Activated CD4-positive, CD25-positive, alpha-beta regulatory T cell (primary cell): ENCODE data around the gene CREB5.
"Not testable (repeated sequence)": the region's sequence is repeated elsewhere in the genome, so short reads cannot be mapped to it uniquely, and the experiment has no call there.

ENCODE experiments used
- DNase-seq, 4 experiments: peaks; one replicate each; lab custom pipeline; 2025; lab: John Stamatoyannopoulos, UW

Gene CREB5, protein sequence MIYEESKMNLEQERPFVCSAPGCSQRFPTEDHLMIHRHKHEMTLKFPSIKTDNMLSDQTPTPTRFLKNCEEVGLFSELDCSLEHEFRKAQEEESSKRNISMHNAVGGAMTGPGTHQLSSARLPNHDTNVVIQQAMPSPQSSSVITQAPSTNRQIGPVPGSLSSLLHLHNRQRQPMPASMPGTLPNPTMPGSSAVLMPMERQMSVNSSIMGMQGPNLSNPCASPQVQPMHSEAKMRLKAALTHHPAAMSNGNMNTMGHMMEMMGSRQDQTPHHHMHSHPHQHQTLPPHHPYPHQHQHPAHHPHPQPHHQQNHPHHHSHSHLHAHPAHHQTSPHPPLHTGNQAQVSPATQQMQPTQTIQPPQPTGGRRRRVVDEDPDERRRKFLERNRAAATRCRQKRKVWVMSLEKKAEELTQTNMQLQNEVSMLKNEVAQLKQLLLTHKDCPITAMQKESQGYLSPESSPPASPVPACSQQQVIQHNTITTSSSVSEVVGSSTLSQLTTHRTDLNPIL

DNA sequence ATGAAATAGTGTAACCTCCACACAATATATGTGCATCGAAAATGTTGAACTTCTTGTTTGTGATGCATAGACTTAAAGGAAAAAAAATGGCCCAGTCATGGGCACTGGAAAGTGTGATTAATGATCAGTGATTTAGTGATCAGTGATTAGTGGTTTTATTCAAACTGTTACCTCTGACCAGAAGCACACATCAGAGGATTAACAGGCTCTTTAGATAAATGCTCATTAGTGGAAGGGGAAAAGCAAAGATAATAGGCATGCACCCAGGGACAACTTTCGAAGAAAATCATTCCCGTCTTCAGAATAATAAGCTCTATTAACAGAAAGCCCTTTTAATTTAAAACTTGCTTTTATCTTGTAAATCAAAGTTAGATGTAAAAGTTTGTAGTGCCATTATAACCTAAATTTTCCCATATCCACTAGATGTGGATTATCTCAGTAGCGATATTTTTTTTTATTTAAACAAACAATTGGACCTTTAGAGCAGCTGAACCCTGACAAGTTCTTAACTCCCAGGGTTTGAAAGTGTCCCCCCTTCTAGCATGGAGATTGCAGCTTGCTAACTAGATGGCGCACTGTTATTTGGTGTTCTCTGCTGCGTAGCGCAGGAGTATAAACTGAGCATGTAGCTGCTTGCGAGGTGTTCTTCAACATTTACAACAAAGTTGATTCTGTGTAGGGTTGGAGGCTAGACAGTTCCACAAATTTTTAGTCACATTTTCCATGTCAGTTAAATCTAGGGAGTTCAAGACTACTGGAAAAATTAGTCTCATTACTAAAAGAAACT, at the start of gene CREB5:
Gene CREB5 (plus strand): TSS at position 643 of the 787 bp plus-strand sequence. CDS start 397 bp downstream, outside the sequence.
- no peak for DNase-seq

DNA sequence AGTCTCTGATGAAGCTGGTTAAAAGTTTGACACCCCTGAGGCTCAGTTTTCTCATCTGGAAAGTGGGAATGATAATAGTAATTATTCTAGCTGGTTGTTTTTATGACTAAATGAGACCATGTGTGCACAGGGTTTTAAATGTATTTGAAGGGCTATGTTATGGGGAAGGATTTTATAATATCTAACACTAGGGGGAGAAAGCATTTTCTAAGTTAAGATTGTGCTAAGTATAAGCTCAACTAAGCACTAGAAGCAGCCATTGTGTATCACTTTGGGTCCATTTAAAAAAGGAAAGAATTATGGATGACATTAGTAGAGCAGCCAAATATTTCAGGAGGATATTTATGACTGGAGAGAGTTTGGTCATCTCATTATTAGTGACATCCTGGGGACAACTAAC, 49.5 kb upstream of the CREB5 start:
- no peak for DNase-seq

DNA sequence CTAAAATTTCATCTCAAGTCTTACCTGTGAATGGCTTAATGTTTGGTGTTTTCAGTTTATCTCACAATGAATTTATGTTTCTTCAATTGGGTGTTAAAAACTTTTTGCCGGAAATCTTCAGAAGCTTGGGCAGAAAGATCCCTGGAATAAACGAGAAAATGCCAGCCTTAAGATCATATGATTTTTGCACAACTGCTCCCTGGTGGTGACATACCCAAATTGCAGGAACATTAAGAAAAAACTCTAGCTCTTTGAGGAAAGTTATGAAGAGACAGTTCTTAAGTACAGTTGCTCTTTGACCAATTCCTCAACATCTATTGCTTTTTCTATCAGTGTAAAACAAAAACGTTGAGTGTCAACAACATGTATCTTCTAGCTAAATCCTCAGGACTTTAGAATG, 48.2 kb upstream of the CREB5 start:
- no peak for DNase-seq

DNA sequence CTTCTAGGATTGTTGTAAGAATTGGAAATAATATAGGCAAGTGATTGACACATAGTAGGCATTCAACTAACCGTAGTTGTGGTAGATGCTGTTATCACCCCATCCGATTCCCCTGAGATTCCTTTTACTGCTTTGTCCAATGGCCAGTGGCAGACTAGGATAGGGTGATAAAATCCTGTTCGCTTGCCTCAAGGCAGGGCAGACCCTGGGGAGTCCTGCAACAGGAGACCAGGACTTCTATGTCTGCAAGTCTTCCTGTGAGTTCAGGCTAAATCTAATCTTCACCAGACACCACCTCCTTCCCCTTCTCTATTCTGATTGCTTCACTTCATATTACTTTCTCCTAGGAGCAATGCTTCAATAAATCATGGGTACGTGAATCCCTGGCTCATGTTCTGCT, 42.8 kb upstream of the CREB5 start:
- DNase-seq: no peak

DNA sequence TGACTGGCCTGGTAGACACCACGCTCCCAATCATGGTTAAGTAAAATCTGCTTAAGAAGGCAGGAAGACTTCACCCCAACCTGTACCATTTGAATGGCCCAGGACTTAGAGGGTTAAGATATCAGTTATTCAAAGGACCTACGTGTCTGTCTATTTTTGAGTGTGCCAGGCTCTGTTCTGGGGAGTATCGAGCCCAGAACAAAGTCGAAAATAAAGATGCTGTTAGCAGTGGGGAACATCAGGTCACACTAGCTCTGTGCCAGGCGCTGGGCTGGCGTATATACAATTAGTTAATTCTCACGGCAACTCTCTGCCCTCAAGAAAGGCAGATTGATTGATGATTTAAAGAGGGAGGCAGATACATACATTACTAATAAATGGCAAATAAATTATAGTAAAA, 40.5 kb upstream of the CREB5 start:
- no peak for DNase-seq

- DNase-seq: no peak
These were observed 38.3 kb upstream of the CREB5 start for GRCh38 chr7:28373990-28374389.

DNA sequence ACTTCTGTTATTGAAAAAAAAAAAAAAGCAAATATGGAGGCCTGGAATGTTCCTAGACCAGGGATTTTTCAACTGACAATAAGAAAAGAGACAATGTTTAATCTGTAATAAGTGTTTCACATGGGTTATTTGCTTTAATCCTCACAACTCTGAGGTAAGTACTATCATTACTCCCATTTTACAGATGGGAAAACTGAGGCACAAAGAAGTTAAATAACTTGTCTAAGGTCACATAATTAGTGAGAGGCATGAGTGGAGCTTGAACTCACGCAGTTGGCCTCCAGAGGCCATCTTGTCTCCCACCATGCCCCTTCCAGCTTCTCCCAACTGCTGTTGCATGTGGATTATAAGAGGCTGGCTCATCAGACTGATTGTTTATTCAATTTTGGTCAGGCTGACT, 36.6 kb upstream of the CREB5 start:
- no peak for DNase-seq

DNA sequence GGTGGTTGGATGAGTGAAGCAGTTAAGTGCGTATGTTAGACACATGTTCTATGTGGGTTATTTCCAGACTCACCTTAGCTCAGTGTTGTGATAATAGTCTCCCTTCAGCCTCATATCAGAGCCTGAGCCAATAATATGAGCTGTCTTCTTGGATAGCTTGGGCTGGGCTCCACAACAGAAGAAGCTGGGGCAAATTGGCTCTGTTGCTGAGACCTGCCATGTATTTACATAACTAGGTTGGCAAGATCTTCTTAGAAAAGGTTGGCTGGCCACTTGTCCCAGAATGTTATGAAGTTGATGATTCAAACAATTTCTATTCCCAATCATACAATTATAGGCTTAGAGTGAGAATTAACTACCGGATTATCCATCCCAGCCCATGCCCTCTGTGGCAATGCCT, 35.7 kb upstream of the CREB5 start:
- DNase-seq: no peak

- DNase-seq: no peak
These were observed 33.7 kb upstream of the CREB5 start for GRCh38 chr7:28378574-28379149.

- no peak for DNase-seq
These were observed 30.9 kb upstream of the CREB5 start for GRCh38 chr7:28381466-28381865.

DNA sequence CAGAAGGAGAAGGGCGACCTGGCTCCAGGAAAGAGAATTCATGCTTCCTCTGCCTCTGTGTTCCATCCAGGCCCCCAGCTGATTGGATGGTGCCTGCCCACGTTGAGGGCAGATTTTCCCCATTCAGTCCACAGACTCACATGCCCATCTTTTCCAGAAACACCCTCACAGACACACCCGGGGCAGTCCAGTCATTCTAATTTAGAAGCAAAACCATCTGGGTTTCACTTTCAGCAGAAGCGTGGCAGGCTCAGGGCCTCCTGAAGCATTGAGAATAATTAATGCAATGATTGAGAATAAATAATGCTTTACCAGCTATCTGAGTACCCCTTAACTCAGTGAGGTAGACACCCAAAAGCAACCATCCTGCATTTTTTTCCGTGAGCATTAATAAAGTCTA, 30.2 kb upstream of the CREB5 start:
- DNase-seq: no peak

DNA sequence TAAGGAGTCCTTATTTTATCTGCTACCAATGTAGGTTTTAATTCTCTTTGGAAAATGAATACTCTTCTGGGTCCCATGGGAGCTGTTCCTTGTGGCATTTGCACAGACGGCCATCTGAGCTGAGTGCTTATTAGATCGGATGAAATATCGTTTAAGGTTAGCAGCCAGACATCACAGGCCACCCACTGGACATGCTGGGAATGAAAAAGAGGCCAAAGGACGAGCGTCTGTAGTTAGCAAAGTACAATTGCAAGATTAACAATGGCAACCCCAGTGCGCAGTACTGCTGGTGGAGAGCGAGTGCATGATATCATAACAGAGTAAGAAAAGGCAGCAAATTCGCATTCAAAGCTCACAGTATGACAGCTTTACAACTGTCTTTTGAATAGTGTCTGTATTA, 28.3 kb upstream of the CREB5 start:
- no peak for DNase-seq

DNA sequence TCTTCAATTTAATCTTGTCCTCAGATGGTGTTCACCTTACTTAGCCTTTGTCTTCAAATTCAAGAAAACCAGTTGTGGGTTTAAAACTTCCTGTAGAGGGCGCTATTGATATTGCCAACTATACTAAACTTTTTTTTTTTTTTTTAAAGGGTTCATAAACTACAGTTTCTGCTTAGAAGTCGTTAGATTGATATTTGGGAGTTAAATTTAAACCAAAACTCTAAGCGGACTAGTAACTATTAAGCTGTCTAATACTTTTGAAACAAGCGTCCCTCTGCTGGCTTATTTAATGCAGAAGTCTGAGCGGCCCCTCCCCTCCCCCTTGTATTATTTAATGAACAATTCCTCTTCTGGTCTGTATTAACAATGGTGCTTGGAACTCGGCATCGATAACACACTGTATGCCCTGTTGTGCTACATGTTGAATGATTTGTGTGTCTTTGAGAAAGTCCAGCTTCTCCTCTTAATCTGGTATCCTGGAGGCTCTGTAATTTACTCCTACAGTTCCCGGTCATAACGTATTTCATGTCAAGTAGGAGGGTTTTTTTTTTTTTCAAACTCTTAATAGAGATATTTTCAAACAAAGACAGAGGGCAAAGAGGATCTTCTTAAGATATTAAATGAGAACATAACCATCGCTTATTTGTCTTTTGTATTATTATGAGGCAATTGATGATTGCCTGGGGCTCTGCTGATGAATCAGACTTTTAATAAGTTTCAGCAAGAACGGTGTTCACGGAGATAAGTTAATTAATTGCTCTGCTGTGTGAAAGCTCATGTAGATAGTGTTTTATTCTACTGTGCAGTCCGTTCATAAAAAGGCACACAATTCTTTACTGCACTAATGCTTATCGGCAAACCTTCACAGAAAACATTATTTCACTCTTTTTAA, 22.6 kb upstream of the CREB5 start:
- no peak for DNase-seq

GRCh38 chr7:28390426-28390825, 21.9 kb upstream of the CREB5 start:
- DNase-seq: no peak

DNA sequence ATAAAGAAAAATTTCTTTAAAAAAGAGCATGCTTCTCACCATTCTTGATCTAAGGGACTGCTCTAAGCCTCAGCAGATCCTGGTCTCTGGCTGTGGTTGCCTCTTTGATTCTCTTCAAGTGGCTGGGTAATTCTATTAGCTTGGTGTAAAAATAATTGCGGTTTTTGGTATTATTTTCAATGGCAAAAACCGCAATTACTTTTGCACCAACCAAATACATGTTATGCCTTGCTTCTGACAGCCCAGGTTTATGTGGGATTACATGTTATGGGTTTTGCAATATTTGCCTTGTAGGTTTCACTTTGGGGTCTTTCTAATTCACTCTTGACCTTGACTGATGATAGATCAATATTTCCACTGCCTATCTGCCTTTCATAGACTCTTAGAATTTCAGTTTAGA, 20.0 kb upstream of the CREB5 start:
- DNase-seq: no peak

GRCh38 chr7:28395404-28395803, 16.9 kb upstream of the CREB5 start:
- DNase-seq: no peak

- DNase-seq: no peak
These were observed 16.5 kb upstream of the CREB5 start for GRCh38 chr7:28395831-28396230.

- no peak for DNase-seq
These were observed 15.2 kb upstream of the CREB5 start for GRCh38 chr7:28397141-28397540.

GRCh38 chr7:28400838-28401360, 11.4 kb upstream of the CREB5 start:
- DNase-seq: no peak

DNA sequence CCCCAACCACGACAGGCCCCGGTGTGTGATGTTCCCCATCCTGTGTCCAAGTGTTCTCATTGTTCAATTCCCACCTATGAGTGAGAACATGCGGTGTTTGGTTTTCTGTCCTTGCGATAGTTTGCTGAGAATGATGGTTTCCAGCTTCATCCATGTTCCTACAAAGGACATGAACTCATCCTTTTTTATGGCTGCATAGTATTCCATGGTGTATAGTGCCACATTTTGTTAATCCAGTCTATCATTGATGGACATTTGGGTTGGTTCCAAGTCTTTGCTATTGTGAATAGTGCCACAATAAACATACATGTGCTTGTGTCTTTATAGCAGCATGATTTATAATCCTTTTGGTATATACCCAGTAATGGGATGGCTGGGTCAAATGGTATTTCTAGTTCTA, 10.8 kb upstream of the CREB5 start:
- not testable (repeated sequence) for DNase-seq

- no peak for DNase-seq
These were observed 6.7 kb upstream of the CREB5 start for GRCh38 chr7:28405662-28406061.

DNA sequence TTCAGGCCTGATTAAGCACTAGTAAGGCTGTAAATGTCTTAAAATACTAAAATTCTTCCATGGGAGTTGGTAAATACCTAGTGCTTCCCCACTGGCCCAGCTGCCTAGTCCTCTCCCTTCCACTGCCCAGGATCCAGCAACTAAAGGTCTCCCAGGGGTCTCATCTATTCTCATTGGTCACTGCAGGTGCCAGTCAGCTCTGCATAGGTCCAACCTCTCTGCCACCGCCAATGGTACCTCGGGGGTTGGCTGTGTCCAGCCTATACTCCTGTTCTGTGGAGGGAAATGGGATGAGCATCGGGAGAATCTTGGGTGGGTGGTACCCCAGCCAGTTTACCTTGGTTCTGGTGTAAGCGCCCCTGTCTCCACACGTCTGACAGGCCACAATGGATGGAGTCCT, 6.1 kb upstream of the CREB5 start:
- DNase-seq: no peak
